Measurements from ENCODE around the gene ZWINT. TPM values are rescaled to one million over a fixed set of nuclear protein-coding genes. Genes with fewer than 3 reads are reported as not detected.

The ZWINT gene
- 10 to 100 TPM; 75.1 to 77.8 TPM for total RNA-seq

GRCh38 chr10:56360967-56361612 is at the start of gene ZWINT:
TSS of gene ZWINT (minus strand) at chr10:56361259. CDS start at chr10:56361236, 23 bp downstream.
- CTCF ChIA-PET, result interaction anchor here (0.6 to 1.3 kb wide), 3 partner anchors 11 to 160 kb away, joined by 3 to 4 read pairs (median 3); no protein-coding TSS in a partner anchor
- ATAC-seq, result peak; percentile 99
- peaks cover 24% of the 10 kb centered on the region for H3K4me1 Mint-ChIP-seq
- H3K27ac Mint-ChIP-seq, result peak within 1 kb of the TSS; percentile 92
- intact Hi-C loops (cut with DNase I, micrococcal nuclease), result no loop called here
- H3K27me3 Mint-ChIP-seq, result no peaks in the 10 kb centered on the region
- peak within 1 kb of the TSS; percentile 99 for H3K4me3 Mint-ChIP-seq
- no peaks in the 10 kb centered on the region for H3K9me3 Mint-ChIP-seq (ENCODE audit: low read depth)
- POLR2A ChIA-PET, result interaction anchor here (0.7 kb wide), 1 partner anchor 32 kb away, joined by 3 read pairs; no protein-coding TSS in a partner anchor
- peak; percentile 97 for DNase-seq
- H3K36me3 Mint-ChIP-seq (ENCODE audit: low read depth), result peaks cover 41% of the 10 kb centered on the region

DNA sequence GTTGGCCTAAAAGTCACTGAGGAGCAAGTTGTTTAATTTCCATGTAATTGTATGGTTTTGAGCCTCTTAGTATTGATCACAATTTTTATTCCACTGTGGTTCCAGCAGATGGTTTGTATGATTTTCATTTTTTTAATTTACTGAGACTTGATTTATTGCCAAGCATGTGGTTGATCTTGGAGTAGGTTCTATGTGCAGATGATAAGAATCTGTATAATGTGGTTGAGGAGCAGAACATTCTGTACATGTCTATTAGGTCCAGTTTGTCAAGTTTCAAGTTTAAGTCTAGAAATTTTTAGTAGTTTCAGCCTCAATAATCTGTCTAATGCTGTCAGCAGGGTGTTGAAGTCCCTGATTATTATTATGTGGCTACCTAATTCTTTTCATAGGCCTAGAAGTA is 22.7 kb upstream of the ZWINT start:
- H3K4me1 Mint-ChIP-seq, result no peaks in the 10 kb centered on the region
- H3K27ac Mint-ChIP-seq, result no peak overlapping the region
- CTCF ChIA-PET, result no interaction called here
- DNase-seq (no peak), ATAC-seq (no peak)
- H3K9me3 Mint-ChIP-seq (ENCODE audit: low read depth), result peaks cover 10% of the 10 kb centered on the region
- H3K27me3 Mint-ChIP-seq, result no peaks in the 10 kb centered on the region
- intact Hi-C loops (cut with DNase I, micrococcal nuclease), result no loop called here
- no peak overlapping the region for H3K4me3 Mint-ChIP-seq
- H3K36me3 Mint-ChIP-seq (ENCODE audit: low read depth), result no peaks in the 10 kb centered on the region
- POLR2A ChIA-PET, result no interaction called here

DNA sequence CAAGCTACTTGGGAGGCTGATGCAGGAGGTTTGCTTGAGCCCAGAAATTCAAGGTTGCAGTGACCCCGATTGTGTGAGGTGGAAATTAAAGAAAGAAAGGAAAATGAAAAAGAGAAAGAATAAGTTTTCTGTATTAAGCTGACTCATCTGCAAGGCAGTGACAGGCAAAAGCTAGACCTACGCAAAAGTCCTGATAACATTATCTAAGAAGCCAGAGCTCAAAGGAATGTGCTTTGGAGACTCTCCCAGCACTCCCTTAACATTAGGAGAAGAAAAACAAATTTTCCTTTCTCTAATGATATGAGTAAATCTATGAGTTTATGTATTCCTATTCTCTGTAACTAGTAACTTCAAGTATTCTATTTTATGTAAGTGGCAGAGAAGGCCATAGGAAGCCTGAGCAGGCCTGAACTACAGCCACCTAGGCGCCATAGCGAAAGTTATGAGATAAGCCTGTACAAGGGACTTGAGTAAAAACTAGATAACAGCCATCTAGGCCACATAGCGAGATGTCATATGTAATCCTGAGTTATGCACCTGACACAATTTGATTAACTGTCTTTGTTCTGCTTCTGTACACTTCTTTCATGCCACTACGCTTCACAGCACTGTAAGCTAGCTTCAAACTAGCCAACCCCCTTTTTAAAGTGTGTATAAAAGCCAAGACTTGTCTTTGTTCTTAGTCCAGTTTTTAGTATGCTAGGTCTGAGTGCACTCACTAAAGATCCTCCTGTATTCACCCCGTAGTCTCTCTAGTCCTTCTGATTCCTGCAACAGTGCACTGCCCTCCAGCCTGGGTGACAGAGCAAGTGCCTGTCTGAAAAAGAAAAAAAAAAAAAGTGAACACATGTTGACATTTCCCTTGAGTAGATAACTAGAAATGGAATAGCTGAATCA is 9.4 kb upstream of the ZWINT start:
- peaks cover 15% of the 10 kb centered on the region for H3K9me3 Mint-ChIP-seq (ENCODE audit: low read depth)
- ChIA-PET CTCF (no interaction called here), POLR2A (no interaction called here)
- no peak overlapping the region for H3K4me3 Mint-ChIP-seq
- DNase-seq (no peak), ATAC-seq (no peak)
- H3K27ac Mint-ChIP-seq, result no peak overlapping the region
- intact Hi-C loops (cut with DNase I, micrococcal nuclease), result no loop called here
- no peaks in the 10 kb centered on the region for H3K4me1 Mint-ChIP-seq
- no peaks in the 10 kb centered on the region for H3K36me3 Mint-ChIP-seq (ENCODE audit: low read depth)
- no peaks in the 10 kb centered on the region for H3K27me3 Mint-ChIP-seq

DNA sequence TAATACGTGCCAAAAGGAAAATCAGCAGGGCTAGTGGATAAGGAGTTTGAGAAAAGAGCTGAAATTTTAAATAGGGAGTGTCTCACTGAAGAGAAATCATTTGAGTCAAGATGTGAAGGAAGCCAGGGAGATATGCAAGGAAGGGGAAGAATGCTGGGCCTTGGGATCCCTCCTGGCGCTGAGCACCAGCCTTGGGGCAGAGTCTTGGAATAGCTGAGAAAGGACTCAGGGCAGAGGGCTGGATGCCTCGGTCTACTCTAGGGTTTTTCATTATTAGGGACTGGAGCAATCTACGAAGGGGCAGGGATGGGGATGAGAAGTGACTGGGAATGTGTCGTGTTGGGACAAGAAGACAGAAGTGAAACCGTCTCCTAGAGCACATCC is 484 bp downstream of the ZWINT start:
- peaks cover 43% of the 10 kb centered on the region for H3K36me3 Mint-ChIP-seq (ENCODE audit: low read depth)
- H3K4me1 Mint-ChIP-seq, result peaks cover 24% of the 10 kb centered on the region
- no peaks in the 10 kb centered on the region for H3K9me3 Mint-ChIP-seq (ENCODE audit: low read depth)
- ATAC-seq, result no peak
- POLR2A ChIA-PET, result no interaction called here
- intact Hi-C loops (cut with DNase I, micrococcal nuclease), result no loop called here
- DNase-seq, result no peak
- H3K27me3 Mint-ChIP-seq, result no peaks in the 10 kb centered on the region
- peak overlapping the region; percentile 92 for H3K27ac Mint-ChIP-seq
- H3K4me3 Mint-ChIP-seq, result peak overlapping the region; percentile 99
- CTCF ChIA-PET, result interaction anchor here (1.3 kb wide), 1 partner anchor 10 kb away, joined by 4 read pairs; no protein-coding TSS in a partner anchor

DNA sequence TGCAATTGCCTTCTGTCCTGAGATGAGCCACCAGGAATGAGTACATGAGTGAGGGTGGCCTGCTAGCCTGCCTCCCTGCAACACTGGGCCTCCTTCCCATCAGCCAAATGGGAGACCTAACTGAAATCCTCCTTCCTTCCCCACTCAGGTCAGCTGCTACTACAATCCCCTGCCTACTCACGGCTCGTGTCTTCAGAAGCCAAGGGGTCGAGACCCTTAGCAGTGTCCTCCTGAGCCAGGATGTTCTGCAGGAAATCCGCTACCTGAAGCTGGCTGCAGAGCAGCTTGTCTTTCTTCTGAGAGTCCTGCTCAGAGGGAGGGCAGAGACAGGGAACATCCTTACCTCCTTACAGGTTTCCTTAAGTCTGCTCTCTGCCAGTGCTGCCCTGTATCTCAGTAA is 1.2 kb downstream of the ZWINT start:
- Mint-ChIP-seq H3K36me3 (ENCODE audit: low read depth) (peaks cover 46% of the 10 kb centered on the region), H3K4me1 (peaks cover 24% of the 10 kb centered on the region), H3K9me3 (ENCODE audit: low read depth) (no peaks in the 10 kb centered on the region), H3K4me3 (peak overlapping the region; percentile 99), H3K27me3 (no peaks in the 10 kb centered on the region), H3K27ac (peak overlapping the region; percentile 92)
- ATAC-seq (no peak), DNase-seq (no peak)
- intact Hi-C loops (cut with DNase I, micrococcal nuclease), result no loop called here
- CTCF ChIA-PET, result no interaction called here
- POLR2A ChIA-PET, result no interaction called here

DNA sequence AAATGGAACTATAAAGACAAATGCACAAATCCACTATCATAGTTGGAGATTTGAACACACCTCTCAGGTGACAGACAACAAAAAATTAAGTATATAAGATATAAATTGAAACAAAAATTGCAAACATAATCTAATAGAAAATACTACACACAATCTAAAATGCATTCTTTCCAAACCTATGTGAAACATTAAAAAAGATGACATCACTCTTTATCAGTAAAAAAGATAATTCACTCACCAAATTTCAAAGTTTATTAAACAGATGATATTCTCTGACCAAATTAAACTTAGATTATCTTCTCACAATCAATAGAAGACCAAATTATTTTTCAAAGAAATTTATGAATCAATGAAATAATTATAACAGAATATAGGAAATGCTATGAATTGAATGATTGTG is 4.0 kb downstream of the ZWINT start:
- H3K9me3 Mint-ChIP-seq (ENCODE audit: low read depth), result no peaks in the 10 kb centered on the region
- POLR2A ChIA-PET, result no interaction called here
- CTCF ChIA-PET, result no interaction called here
- no peak overlapping the region for H3K4me3 Mint-ChIP-seq
- H3K27me3 Mint-ChIP-seq, result no peaks in the 10 kb centered on the region
- intact Hi-C loops (cut with DNase I, micrococcal nuclease), result no loop called here
- peaks cover 16% of the 10 kb centered on the region for H3K4me1 Mint-ChIP-seq
- no peak overlapping the region for H3K27ac Mint-ChIP-seq
- H3K36me3 Mint-ChIP-seq (ENCODE audit: low read depth), result peaks cover 50% of the 10 kb centered on the region
- ATAC-seq (no peak), DNase-seq (no peak)

GRCh38 chr10:56351909-56352630 is 9.0 kb downstream of the ZWINT start:
- intact Hi-C loops (cut with DNase I, micrococcal nuclease), result no loop called here
- Mint-ChIP-seq H3K4me3 (no peak overlapping the region), H3K9me3 (ENCODE audit: low read depth) (no peaks in the 10 kb centered on the region), H3K4me1 (no peaks in the 10 kb centered on the region), H3K27ac (no peak overlapping the region), H3K36me3 (ENCODE audit: low read depth) (peaks cover 14% of the 10 kb centered on the region), H3K27me3 (no peaks in the 10 kb centered on the region)
- POLR2A ChIA-PET, result no interaction called here
- DNase-seq (no peak), ATAC-seq (no peak)
- CTCF ChIA-PET, result no interaction called here

GRCh38 chr10:56349611-56350010 is 11.4 kb downstream of the ZWINT start:
- Mint-ChIP-seq H3K4me1 (no peaks in the 10 kb centered on the region), H3K27me3 (no peaks in the 10 kb centered on the region), H3K27ac (no peak overlapping the region), H3K9me3 (ENCODE audit: low read depth) (no peaks in the 10 kb centered on the region), H3K4me3 (no peak overlapping the region), H3K36me3 (ENCODE audit: low read depth) (peaks cover 7% of the 10 kb centered on the region)
- ChIA-PET CTCF (interaction anchor here (1.6 kb wide), 1 partner anchor 12 kb away, joined by 4 read pairs; the partner anchor contains the start of gene ZWINT), POLR2A (no interaction called here)
- DNase-seq, result no peak
- ATAC-seq, result no peak
- intact Hi-C loops (cut with DNase I, micrococcal nuclease), result no loop called here

- H3K4me3 Mint-ChIP-seq, result no peak overlapping the region
- no peak for ATAC-seq
- H3K27ac Mint-ChIP-seq, result no peak overlapping the region
- H3K4me1 Mint-ChIP-seq, result no peaks in the 10 kb centered on the region
- no peaks in the 10 kb centered on the region for H3K9me3 Mint-ChIP-seq (ENCODE audit: low read depth)
- intact Hi-C loops (cut with DNase I, micrococcal nuclease), result no loop called here
- H3K27me3 Mint-ChIP-seq, result no peaks in the 10 kb centered on the region
- POLR2A ChIA-PET, result no interaction called here
- DNase-seq, result no peak
- CTCF ChIA-PET, result no interaction called here
- H3K36me3 Mint-ChIP-seq (ENCODE audit: low read depth), result peaks cover 2% of the 10 kb centered on the region
Observed at GRCh38 chr10:56348101-56348500, 13.0 kb downstream of the ZWINT start.

DNA sequence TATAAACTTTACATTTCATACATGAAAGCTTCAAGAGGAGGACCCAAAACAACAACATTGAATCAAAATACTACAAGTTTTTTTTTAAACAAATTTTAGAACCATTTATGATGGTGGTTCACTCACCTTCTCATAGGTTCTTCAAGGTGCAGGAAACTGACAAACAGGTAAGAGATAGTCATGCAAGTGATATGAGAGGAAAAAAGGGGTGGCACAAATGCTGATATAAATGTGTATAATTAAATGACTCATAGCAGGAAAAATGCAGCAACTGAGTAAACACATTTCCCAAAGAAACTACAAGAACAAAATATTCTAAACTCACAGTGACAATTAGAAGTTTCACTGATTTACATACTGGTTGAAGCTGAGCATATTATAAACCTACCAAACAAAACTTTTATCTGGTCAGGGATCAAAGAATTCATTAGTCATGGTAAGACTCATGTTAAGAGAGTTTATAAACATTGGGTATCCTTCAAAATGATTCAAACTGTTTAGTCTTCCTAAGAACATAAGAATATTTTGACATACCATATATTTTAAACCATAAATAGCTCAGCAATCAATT is 14.1 kb downstream of the ZWINT start:
- no peak overlapping the region for H3K27ac Mint-ChIP-seq
- no peaks in the 10 kb centered on the region for H3K36me3 Mint-ChIP-seq (ENCODE audit: low read depth)

GRCh38 chr10:56341612-56342011 is 19.4 kb downstream of the ZWINT start:
- intact Hi-C loops (cut with DNase I, micrococcal nuclease), result no loop called here
- Mint-ChIP-seq H3K36me3 (ENCODE audit: low read depth) (no peaks in the 10 kb centered on the region), H3K27me3 (no peaks in the 10 kb centered on the region), H3K27ac (no peak overlapping the region), H3K9me3 (ENCODE audit: low read depth) (no peaks in the 10 kb centered on the region), H3K4me3 (no peak overlapping the region), H3K4me1 (no peaks in the 10 kb centered on the region)
- ChIA-PET CTCF (no interaction called here), POLR2A (no interaction called here)
- DNase-seq, result no peak
- ATAC-seq, result no peak

More for the DNA sequence above, 14.1 kb downstream of the ZWINT start:
- POLR2A ChIA-PET, result no interaction called here
- no peak overlapping the region for H3K4me3 Mint-ChIP-seq
- no peaks in the 10 kb centered on the region for H3K4me1 Mint-ChIP-seq
- H3K9me3 Mint-ChIP-seq (ENCODE audit: low read depth), result no peaks in the 10 kb centered on the region
- no peak for ATAC-seq
- intact Hi-C loops (cut with DNase I, micrococcal nuclease), result no loop called here
- no peak for DNase-seq
- CTCF ChIA-PET, result no interaction called here
- H3K27me3 Mint-ChIP-seq, result no peaks in the 10 kb centered on the region
